Ureter (tissue), 1 donor: ENCODE results near the gene C15orf39. TPM values are rescaled to one million over a fixed set of nuclear protein-coding genes. Genes with fewer than 3 reads are reported as not detected.
"Not testable (repeated sequence)": the region's sequence is repeated elsewhere in the genome, so short reads cannot be mapped to it uniquely, and the experiment has no call there.

Source experiments
- DNase-seq: peaks from one replicate; pipeline ENCODE4 v3.0.0-alpha.2; 2020; ENCODE audit warnings: low spot score
- total RNA-seq: library from RNA; stranded (reverse); gene quantifications from one replicate; pipeline ENCODE4 v1.2.4, GENCODE V29; 2023
- donor health status: DM: yes; HTN: yes; CAD: no.

The C15orf39 gene
- total RNA-seq, 1 donor from 2014 or later, result 32.7 TPM

DNA sequence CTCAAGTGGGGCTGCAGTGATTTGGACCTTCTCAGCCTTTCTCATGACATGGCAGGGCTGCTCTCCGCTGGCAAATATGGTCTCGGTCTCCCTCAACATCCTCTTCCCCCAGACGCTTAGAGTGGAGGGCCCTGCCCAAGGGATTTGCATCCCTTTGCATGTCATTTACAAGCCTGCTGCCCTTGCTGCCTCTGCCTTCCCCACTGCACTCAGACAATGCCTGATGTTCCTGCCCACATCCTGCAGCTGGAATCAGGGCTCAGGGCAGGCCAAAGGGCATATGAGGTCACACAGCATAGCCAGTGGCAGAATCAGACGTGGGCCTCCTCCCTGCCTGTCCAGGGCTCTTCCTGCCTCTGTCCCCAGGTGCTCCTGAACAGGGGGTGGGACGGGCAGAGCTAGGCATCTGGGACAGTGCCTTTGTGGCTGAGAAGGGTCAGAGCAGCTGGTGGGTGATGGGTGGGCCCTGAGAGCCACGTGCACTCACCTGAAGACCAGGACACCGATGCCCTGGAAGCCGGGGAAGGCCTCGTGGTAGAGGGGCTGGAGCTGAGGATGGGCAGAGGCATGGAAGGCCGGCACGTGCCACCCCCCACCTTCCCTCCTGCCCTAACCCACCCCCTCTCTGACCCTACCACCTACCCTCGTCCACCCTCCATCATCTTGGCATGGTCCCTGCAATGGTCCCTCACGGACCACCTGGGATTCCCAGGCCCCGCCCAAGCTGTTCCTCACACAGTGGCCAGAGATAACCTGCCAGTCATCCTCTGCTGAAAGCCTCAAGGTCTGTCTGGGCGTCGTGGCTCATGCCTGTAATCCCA, 29.1 kb downstream of the C15orf39 start:
- DNase-seq, result no peak

DNA sequence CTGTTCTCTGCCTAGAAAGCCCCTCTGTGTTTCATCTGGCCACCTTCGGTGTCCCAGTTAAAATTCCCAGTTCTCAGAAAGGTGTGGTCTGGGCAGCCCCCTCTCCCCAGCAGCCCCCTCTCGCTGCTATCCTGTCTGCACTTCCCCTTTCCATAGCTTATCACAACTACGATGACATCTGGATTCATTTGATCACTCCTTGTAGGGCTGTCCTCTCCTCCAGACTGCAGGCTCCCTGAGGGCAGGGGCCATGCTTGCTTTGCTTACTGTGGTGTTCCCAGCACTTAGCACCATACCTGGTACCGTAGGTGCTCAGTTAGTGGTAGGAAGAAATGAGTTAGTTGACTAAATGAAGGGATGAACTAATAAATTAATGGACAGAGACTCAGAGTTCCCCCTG, 30.2 kb downstream of the C15orf39 start:
- no peak for DNase-seq

DNA sequence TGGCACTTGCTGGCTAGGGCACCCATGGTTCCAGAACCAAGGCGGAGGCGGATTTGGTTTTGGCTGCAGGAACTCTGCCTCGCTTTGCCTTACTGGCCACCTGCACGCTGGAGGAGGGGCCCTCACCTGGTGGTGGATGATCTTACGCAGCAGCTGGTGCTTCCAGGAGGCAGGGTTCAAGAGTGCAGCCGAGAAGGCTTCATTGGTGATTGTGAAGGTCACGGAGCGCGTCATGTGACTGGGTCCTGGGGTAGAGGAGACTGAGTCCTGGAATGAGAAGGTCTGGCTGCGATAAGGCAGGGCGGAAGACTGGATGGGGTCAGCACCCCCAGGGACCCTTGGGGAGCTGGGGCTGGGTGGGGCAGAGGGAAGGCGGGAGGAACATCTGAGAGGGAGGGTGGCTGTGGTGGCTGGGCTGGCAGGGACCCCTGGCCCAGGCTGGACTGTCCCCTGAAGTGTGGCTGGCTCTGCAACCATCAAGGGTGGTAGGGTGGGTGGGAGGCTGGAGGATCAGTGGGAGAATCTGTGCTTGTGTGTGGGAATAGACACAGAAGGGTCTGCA, 30.7 kb downstream of the C15orf39 start:
- DNase-seq, result no peak

DNA sequence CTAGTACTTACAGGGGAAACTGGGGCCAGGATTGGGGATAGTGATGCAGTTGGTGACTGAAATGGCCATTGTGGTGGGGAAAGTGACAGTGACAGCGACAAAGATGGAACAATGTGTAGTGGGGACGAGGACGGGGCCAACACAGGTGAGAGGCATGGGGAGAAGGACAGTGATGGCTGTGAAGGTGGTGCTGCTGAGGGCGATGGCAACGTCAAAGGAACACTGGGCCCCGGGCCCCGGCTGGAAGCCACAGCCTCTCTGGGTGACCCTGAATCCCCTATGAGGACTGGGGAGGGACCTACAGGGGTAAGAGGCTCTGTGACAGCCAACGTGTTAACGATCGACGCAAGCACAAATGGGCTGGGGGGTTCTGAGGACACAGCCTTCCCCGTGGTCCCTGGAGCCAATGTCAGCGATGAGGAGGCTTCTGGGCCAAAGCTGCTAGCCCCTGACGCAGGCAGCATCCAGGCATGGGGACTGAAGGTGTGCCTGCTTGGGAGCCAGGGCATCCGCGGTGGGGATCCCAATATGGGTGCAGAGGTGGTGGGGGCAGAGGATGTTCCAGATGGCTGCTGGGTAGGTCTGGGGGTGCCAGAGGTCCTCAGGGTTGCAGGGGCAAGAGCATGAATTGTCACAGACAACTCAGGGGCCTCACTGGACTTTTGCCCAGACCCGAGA, 31.3 kb downstream of the C15orf39 start:
- DNase-seq, result no peak

DNA sequence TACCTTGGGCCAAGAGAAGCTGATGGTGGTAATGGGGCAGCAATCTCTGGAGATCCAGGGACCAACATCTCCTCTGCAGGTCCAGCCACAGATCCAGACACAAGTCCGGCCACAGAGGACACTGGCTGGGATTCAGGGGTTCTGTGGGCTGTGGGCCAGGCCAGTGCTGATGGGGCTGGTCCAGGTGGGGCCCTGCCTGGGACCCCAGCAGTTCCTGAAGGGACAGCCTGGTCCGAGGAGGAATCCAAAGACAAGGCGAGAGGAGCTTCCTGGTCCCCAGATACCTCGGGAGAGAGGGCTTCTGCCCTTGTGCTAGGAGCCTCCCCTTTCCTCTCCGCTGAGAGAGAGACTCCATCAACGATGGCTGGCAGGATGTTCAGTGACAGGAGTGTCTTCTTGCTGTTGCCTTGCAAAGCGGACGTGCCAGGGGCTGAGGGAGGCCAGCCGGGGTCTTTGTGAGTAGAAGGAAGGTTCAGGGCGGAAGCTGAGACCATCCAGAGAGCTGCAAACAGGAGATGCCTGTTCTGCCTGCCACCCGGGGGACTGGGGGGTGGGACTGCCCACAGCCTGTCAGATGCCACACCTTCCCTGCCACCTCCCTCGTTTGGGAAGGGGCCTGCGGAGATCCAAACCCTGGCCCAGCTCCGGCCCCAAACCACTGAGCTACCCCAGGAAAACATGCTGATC, 32.0 kb downstream of the C15orf39 start:
- DNase-seq, result no peak

DNA sequence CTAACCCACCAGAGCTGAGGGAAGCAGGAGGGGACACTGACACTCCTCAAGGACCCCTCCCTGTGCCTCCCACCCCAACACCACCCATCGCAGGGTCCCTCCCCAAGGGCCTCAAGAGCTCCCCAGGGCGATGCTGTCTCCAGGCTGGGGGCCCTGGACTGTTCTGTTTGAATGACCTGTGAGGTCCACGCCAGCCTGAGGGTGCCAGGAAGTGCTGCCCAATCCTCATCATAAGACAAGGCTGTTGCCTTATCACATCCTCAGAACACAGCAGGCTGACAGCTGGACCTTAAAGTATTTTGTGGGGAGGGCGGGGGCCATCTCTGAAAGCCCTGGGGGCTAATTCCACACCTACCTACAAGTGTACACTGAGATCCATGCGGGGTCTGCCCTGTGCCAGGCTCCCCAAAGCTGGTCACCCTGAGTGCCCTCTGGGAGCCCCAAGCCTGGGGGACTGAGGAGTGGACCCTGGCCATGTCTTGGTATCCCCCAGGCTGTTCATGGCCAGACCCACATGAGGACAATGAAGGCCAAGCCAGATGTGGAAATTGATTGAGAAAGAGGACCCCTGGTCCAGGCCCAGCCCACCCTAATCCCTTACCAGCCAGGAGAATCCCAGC, 32.6 kb downstream of the C15orf39 start:
- no peak for DNase-seq

DNA sequence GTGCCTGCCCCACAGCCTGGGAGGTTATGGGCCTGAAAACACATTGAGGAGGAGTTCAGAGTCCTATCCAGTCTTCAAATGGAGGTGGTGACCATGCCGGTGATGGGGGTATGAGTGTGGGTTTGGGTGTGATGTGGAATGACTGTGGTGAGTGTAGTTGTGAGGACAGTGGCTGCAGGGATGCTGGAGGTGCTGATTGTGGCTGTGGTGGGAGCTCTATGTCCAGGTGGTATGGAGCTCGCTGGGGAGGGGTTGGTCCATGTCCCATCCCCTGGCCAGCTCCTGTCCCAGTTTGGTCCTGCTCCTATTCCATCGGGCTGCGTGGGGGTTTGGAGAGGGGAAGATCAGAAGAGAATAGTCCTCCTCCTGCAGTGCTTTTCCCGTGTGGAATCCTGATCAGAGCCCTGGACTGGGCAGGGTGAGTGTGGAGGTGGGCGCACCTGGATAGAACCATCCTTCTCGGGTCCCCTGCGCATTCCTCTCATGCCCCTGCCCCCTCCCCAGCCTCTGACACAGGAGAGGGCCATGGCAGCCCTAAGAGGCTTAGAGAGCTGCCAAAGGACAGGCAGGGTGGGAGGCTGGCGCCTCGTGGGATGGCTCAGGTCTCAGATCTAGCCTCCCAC, 33.5 kb downstream of the C15orf39 start:
- no peak for DNase-seq

DNA sequence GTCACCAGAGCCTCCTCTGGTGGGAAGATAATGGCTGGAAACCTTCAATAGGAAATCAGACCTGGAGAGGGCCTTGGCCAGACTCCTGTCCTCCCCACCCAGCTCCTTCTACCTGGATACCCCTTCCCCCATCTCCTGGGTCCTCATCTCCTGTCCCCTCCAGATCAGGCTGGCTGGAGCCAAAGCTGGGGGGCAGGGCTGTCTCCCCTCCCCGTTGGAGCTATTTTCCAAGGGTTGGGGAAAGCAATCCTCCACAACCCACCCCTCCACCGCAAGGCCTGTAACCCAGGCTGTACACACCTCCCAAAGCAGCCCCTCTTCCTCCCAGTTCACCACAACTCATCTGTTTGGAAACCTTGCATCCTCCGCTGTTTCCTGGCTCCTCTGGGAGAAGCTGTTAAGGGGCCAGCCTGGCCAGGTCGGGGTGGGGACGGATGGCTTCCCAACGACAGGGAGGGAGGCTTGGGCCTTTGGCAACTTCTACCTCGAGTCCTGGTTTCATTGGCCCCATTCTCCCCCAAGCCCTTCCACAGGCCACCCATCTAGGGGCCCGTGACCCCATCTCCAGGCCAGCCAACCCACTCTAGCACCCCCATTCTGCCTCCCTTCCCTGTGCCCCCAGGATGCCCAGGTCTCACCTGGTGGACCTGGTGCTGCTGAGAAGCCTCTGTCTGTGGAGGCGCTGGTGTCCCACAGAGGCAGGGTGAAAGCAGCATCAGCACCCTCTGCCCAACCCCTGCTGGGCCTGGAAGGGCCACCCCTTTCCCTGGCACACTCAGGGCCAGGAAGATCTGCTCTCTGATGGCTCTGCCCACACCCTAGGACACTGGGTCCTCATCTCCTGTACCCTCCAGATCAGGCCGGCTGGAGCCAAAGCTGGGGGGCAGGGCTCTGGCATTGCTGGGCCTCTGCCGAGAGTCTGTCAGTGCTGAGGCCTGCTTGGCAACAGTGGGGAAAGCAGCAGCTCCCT, 34.4 kb downstream of the C15orf39 start:
- no peak for DNase-seq

DNA sequence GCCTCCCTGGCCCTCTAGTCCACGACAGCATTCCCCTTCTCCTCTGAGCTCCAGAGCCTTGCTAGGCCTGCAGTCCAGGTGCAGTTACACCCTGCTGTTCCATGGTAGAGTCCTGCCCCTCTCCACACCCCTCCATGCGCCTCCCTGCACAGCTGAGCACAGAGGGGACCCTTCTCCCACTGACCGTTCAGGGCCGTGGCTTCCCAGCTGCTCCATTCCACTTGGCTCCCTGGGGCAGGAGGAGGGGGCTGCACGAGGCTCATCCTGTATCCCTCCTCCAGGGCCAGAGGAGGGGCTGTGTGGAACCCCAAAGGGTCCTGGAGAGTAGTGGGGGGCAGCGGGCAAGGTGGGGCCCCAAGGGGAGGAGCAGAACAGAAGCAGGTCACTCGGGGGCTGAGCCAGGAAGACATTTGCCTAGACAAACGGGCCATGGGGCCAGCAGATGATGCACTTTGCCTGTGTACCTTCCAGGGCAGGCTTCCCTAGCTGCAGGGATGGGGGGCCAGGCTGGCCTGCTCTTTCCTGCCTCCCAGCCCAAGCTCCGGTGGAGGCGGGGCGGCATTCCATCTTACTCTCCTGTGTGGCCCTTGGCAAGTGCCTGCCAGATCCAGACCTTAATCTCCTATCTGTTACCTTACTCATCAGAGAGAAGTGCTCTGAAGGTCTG, 35.8 kb downstream of the C15orf39 start:
- DNase-seq, result no peak

DNA sequence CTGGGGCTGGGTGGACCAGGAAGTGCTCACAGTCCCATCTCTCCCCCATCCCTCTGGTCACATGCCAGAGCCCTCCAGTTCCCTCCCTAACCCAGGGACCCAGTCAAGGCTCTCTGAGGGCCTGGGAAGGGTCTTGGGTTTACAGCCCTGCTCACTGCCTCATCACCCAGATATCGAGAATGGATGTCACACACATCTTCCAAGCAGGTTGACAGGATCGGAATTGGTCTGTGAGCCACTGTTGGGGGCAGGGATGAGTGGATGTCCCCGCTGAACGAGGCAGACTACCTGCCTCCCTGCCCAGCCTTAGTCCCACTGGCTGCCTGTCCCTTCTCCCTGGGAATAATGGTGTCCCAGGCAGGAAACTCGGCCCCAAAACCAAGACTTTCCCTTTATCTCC, 36.5 kb downstream of the C15orf39 start:
- no peak for DNase-seq

DNA sequence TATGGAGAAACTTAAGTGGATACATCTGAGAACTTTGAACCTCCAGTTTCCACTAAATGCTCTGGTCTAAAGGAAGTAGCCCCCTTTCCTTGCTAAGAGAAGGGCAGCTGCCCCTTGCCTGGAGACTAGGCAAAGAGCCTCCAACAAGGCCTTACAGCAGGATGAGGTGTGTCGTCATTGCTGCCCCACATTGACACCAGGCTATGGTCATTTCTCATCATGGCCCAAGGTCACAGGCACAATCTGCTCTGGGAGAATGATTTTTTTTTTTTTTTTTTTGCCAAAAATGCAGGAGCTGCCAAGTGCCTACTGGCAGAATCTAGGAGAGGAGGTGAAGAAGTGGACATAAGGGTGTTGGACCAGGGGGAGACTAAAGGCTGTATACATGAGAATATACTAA, 44.1 kb downstream of the C15orf39 start:
- not testable (repeated sequence) for DNase-seq

DNA sequence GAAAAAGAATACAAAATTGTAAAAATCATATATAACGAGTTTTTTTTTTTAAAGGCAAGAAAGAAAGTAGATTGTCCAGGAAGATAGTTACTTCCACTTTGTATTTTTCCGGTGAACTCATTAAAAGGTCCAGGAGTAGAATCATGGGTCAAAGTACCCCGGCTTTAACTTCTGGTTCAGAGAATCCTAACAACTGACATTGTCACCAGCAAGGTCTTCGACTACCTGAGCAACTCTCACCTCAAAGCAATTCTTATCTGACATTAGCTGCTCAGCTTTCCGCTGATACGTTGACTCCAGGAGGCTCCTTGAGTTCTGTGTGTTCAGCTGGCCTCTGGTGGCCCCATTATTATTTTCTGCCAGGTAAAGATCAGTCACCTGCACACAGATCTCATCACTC, 47.3 kb downstream of the C15orf39 start:
- not testable (repeated sequence) for DNase-seq

DNA sequence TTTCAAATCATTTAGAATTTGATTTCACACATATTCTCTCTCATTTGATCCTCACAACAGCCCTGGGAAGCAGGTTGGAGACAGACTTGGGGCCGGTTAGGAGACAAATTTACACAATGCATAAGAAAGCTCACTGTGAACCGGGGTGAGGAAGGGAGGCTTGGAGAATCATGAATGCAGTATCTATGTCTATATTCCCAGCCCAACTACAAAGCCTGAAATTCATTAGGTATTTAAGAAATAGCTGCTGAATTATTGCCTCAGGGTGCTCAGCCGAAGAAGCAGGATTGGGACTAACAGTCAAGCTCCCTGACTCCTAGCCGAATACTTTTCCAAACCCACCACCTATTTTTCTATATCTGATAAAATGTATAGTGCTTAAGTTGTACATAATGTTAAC, 48.0 kb downstream of the C15orf39 start:
- no peak for DNase-seq

DNA sequence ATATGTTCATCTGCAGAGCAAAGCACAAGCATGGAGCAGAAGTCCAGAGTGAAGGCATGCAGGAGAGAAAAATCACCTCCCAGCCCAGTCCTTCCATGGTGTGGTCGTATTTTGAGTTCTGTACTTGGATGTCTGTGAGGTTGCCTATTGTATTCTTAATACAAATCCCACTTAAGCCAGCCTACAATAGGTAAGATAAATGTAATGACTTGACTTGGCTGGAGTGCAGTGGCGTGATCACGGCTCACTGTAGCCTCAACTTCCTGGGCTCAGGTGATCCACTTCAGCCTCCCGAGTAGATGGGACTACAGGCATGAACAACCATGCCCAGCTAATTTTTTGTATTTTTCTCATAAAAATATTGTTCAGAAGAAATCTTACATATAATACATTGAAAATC, 49.7 kb downstream of the C15orf39 start:
- not testable (repeated sequence) for DNase-seq

DNA sequence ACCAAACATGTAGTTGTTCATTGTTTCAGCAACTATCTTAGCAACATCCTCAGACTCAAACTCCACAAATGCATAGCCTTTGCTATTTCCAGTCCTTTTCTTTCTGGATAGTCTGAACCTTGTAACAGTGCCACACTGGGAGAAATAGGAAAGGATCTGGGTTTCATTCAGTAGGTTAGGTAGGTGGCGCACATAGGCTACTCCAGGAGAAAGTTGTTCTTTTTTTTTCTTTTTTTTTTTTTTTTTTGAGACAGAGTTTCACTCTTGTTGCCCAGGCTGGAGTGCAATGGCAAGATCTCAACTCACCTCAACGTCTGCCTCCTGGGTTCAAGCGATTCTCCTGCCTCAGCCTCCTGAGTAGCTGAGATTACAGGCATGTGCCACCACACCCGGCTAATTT, 50.6 kb downstream of the C15orf39 start:
- DNase-seq, result not testable (repeated sequence)

DNA sequence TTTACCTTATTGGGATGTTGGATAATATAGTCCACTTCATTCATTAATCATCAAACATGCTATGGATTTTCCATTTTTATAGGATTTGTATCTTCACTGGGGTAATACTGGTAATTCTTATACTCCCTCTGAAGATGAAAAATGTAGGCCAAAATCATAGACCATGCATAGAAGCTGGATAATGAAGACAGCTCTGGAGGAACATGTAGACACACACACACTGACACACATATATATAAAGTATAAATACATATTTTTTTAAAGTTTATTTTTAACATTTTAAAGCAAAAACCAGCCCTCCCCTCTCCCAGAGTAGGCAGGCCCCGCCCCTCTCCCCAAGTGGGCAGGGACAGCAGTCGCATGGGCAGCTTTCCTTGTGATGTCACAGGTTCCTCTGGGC, 56.4 kb downstream of the C15orf39 start, which contains the start of gene GOLGA6C:
GOLGA6C (plus strand) TSS at position 301 of the 400 bp plus-strand sequence. CDS start 265 bp downstream, outside the sequence.
- DNase-seq, result not testable (repeated sequence)

DNA sequence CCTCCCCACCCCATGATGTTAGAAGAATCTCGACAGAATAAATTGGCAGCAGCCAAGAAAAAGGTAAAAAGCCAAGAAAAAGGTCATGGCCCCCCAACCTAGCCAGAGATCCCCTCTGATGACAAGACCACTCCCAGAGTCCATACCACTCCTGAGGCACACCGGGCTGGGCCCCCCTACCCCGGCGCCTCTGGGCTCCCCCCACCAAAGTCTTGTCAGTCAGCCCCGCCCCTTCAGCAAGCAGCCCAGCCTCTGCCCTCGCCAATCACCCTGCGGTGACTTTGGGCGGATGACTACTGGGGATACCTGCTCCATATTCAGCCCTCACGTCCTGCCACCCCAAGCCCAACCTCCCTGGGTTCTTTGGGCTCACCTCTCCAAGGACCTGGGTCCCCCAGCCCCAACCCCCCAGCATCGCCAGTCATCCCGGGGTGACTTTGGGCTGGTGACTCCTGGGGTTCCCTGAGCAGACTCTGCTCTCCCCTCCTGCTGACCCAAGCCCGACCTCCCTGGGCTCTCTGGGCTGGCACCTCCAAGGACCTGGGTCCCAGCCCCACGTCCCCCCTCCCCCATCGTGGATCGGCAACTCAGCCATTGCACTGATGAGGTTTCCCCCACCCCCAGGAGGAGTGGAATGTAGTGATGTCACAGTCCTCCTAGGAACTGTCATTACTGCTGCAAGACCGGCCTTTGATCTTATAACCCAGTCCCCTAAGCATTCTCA, 57.1 kb downstream of the C15orf39 start:
- not testable (repeated sequence) for DNase-seq

DNA sequence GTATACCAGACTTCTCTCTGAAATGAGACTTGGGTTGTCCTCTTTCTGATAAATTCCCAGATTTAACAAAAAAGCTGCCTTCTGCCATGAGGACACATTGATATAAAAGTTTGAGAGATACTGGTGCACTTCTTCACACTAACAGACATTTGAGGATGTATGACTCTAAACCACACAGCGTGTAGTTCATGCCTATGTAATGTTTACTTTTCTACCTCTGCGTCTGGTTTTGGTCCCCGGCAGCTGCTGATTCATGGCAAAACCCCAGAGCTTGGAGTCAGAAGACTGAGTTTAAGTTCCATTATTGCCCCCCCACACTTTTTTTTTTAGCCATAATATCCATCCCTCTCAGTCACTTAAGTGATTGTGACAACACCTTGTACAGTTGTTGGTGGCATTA, 58.2 kb downstream of the C15orf39 start:
- not testable (repeated sequence) for DNase-seq
